A673 (cell line): Measurements from ENCODE around the gene ROGDI.

ENCODE experiments used
- EZH2 ChIP-seq: fragments of 200-600 bp; sonication (generic); IDR thresholded peaks from 2 replicates; pipeline ENCODE4 v1.6.1; 2017; ENCODE audit warnings: borderline replicate concordance, low read depth, mild to moderate bottlenecking, mixed read lengths, antibody characterized with exemption, low read length; ENCODE audit not compliant: poor library complexity, severe bottlenecking
- TF ChIP-seq, protein P1 (sequence below): fragments of 300-800, 200-600 bp; sonication (generic); conservative IDR thresholded peaks from 2 replicates; pipeline ENCODE4 v1.5.1; 2017; ENCODE audit warnings: low read depth, mild to moderate bottlenecking, antibody characterized with exemption, low read length, moderate library complexity, mixed read lengths

- TF ChIP-seq, protein P1, sequence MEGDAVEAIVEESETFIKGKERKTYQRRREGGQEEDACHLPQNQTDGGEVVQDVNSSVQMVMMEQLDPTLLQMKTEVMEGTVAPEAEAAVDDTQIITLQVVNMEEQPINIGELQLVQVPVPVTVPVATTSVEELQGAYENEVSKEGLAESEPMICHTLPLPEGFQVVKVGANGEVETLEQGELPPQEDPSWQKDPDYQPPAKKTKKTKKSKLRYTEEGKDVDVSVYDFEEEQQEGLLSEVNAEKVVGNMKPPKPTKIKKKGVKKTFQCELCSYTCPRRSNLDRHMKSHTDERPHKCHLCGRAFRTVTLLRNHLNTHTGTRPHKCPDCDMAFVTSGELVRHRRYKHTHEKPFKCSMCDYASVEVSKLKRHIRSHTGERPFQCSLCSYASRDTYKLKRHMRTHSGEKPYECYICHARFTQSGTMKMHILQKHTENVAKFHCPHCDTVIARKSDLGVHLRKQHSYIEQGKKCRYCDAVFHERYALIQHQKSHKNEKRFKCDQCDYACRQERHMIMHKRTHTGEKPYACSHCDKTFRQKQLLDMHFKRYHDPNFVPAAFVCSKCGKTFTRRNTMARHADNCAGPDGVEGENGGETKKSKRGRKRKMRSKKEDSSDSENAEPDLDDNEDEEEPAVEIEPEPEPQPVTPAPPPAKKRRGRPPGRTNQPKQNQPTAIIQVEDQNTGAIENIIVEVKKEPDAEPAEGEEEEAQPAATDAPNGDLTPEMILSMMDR, result no peak
- TF ChIP-seq EZH2, result no peak
Observed at GRCh38 chr16:4798456-4798855, 4.0 kb downstream of the ROGDI start.
